ENCODE measurements around the gene GFRA4. TPM values are rescaled to one million over a fixed set of nuclear protein-coding genes. Genes with fewer than 3 reads are reported as not detected.
"Not testable (repeated sequence)": the region's sequence is repeated elsewhere in the genome, so short reads cannot be mapped to it uniquely, and the experiment has no call there.

GFRA4 gene
- total and polyA plus RNA-seq, 2 experiments from 2014 or later = not detected

DNA sequence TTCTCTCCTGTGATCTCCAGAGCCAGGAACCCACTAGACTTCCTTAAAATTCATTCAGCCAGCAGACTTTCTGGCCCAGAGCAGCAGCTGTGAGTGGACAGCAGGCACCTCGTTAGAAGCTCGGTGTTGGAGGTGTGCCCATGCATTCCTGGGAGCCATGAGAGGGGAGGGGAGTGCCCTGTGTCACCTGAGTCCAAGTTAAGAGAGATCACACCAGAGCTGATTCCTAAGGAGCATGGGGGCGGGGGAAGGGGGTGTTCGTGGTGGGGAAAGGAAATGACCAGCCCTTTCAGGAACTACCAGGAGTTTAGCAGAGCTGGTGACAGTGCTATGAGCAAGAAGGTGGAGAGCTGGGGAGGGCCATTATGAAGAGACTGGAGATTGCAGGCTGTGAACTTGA is 46.9 kb downstream of the GFRA4 start:
- Histone ChIP-seq H3K4me2 (ENCODE audit: unreplicated experiment) (no peak overlapping the region), H3K9me3 (ENCODE audit: low read depth) (no peaks in the 10 kb centered on the region), H3K27ac (no peak overlapping the region), H3K9me2 (ENCODE audit: insufficient read depth) (no peaks in the 10 kb centered on the region), H3K27me3 (replicated peaks; ENCODE audit: insufficient read depth) (no peaks in the 10 kb centered on the region), H2AFZ (no peak overlapping the region), H3K4me3 (no peak overlapping the region), H3K79me2 (ENCODE audit: insufficient read depth) (no peaks in the 10 kb centered on the region), H3K4me1 (ENCODE audit: insufficient read depth) (0 out of 2 replicates have a peak, but pooled peaks cover 8% of the 10 kb centered on the region), H3F3A (ENCODE audit: insufficient read depth) (no peaks in the 10 kb centered on the region; the same call in 1 of the 2 replicates), H3K9ac (no peak overlapping the region), H4K20me1 (ENCODE audit: insufficient read depth) (no peaks in the 10 kb centered on the region), H3K36me3 (ENCODE audit: low read depth) (no peaks in the 10 kb centered on the region)
- TF ChIP-seq EZH2 (IDR thresholded peaks at IDR 0.05; ENCODE audit: insufficient read depth, poor library complexity, severe bottlenecking) = no peak
- no peak for TF ChIP-seq EZH2phosphoT487 (IDR thresholded peaks at IDR 0.05; ENCODE audit: insufficient read depth, low read depth)
- peak; percentile 50 for DNase-seq
- WGBS, 2 experiments (ENCODE audit: low coverage in 1 of 2, low lambda C conversion rate in 2 of 2, missing lambda C conversion rate in 2 of 2) = 46 to 56% methylated on average over 3 to 4 of the region's 4 CpGs
- in situ Hi-C loops (cut with MboI) = no loop called here

DNA sequence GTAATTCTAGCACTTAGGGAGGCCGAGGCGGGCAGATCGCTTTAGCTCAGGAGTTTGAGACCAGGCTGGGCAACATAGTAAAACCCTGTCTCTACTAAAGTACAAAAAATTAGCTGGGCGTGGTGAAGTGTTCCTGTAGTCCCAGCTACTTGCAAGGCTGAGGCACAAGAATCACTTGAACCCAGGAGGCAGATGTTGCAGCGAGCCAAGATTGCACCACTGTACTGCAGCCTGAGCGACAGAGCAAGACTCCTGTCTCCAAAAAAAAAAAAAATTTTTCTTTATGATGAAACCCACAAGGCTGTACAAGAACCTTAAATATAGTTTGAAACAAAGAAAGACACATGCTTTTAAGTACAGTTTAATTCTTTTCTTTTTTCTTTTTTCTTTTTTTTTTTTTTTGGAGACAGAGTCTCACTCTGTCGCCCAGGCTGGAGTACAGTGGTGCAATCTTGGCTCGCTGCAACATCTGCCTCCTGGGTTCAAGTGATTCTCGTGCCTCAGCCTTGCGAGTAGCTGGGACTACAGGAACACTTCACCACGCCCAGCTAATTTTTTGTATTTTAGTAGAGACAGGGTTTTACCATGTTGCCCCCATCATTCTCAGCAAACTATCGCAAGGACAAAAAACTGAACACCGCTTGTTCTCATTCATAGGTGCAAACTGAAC is 47.9 kb downstream of the GFRA4 start:
- H3K27me3 ChIP-seq (replicated peaks; ENCODE audit: insufficient read depth); in situ Hi-C loops (cut with MboI); H3K79me2 ChIP-seq (ENCODE audit: insufficient read depth); H3K9ac ChIP-seq; H3K9me3 ChIP-seq (ENCODE audit: low read depth); H2AFZ ChIP-seq; H3K4me2 ChIP-seq (ENCODE audit: unreplicated experiment); H3K36me3 ChIP-seq (ENCODE audit: low read depth); DNase-seq; H3K9me2 ChIP-seq (ENCODE audit: insufficient read depth); H4K20me1 ChIP-seq (ENCODE audit: insufficient read depth); H3K4me3 ChIP-seq; H3F3A ChIP-seq (ENCODE audit: insufficient read depth); H3K4me1 ChIP-seq (ENCODE audit: insufficient read depth); H3K27ac ChIP-seq: not testable (repeated sequence)
- 93 to 94% methylated on average over 13 of the region's 13 CpGs for WGBS, 2 experiments (ENCODE audit: low coverage in 1 of 2, low lambda C conversion rate in 2 of 2, missing lambda C conversion rate in 2 of 2)

DNA sequence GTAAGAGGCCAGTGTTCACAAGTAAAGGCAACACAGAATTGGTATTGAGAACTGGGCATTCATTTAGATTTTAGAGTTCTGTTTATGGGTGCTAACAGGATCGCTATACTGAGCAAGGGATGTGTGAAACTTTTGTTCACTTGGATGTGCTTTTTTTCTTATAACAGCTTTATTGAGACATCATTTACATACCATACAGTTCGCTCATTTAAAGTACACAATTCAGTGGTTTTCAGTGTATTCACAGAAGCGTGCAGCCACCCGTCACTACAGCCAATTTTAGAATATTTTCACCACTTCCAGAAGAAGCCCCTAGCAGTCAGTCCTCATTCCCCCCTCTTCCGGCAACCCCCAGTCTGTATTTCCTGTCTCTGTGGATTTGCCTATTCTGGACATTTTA is 48.7 kb downstream of the GFRA4 start:
- WGBS, 2 experiments (ENCODE audit: low coverage in 1 of 2, low lambda C conversion rate in 2 of 2, missing lambda C conversion rate in 2 of 2) = 87 to 88% methylated on average over 5 of the region's 5 CpGs

DNA sequence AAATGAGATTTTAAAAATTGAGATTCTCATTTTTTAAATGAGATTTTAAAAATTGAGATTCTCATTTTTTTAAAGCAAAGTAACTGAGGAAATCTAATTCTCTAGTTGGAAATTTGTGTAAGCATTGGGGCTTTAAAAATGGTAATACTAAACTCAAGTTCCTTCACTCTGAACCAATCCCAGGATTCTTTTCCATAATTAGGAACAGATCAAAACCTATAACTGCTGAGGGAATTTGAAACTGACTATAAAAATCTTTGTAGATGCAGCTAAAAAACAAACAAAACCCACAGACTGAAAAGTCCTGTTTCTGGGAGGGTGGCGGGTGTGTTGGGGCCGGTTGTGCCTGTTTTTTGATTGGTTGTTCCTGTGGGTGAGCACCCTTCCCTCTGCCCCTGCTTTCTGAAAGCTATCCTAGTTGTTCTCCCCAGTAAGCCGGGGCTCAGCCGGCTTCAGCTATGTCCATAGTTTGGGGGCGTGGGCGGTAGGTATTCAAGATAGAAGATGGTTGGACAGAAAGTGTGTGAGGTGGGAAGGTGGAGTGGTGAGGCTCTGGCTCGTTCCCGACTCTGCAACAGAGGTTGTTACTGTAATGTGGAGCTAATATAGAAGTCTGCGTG is 49.3 kb downstream of the GFRA4 start:
- H3K27me3 ChIP-seq (replicated peaks; ENCODE audit: insufficient read depth) = no peaks in the 10 kb centered on the region
- WGBS, 2 experiments (ENCODE audit: low coverage in 1 of 2, low lambda C conversion rate in 2 of 2, missing lambda C conversion rate in 2 of 2) = 23 to 24% methylated on average over 9 of the region's 9 CpGs

More for the DNA sequence above, 48.7 kb downstream of the GFRA4 start:
- TF ChIP-seq EZH2phosphoT487 (IDR thresholded peaks at IDR 0.05; ENCODE audit: insufficient read depth, low read depth) = no peak
- no peak for TF ChIP-seq EZH2 (IDR thresholded peaks at IDR 0.05; ENCODE audit: insufficient read depth, poor library complexity, severe bottlenecking)
- Histone ChIP-seq H3K27me3 (replicated peaks; ENCODE audit: insufficient read depth) (no peaks in the 10 kb centered on the region), H3K9me3 (ENCODE audit: low read depth) (no peaks in the 10 kb centered on the region), H2AFZ (no peak overlapping the region), H3K9me2 (ENCODE audit: insufficient read depth) (no peaks in the 10 kb centered on the region), H3K27ac (no peak overlapping the region), H4K20me1 (ENCODE audit: insufficient read depth) (no peaks in the 10 kb centered on the region), H3K9ac (no peak overlapping the region), H3K4me1 (ENCODE audit: insufficient read depth) (0 out of 2 replicates have a peak, but pooled peaks cover 8% of the 10 kb centered on the region), H3K79me2 (ENCODE audit: insufficient read depth) (no peaks in the 10 kb centered on the region), H3F3A (ENCODE audit: insufficient read depth) (no peaks in the 10 kb centered on the region; the same call in 1 of the 2 replicates), H3K36me3 (ENCODE audit: low read depth) (no peaks in the 10 kb centered on the region), H3K4me3 (peak overlapping the region; percentile 10; the same call in 1 of the 2 replicates), H3K4me2 (ENCODE audit: unreplicated experiment) (peak overlapping the region; percentile 25)
- DNase-seq = peak; percentile 25
- in situ Hi-C loops (cut with MboI) = no loop called here

More for the DNA sequence above, 49.3 kb downstream of the GFRA4 start:
- Histone ChIP-seq H4K20me1 (ENCODE audit: insufficient read depth) (no peaks in the 10 kb centered on the region), H3K27ac (no peak overlapping the region), H3K9me2 (ENCODE audit: insufficient read depth) (no peaks in the 10 kb centered on the region), H3K36me3 (ENCODE audit: low read depth) (no peaks in the 10 kb centered on the region), H3F3A (ENCODE audit: insufficient read depth) (no peaks in the 10 kb centered on the region; the same call in 1 of the 2 replicates), H3K4me2 (ENCODE audit: unreplicated experiment) (peak overlapping the region; percentile 25), H3K9ac (no peak overlapping the region), H3K4me1 (ENCODE audit: insufficient read depth) (0 out of 2 replicates have a peak, but pooled peaks cover 8% of the 10 kb centered on the region), H3K9me3 (ENCODE audit: low read depth) (no peaks in the 10 kb centered on the region), H3K79me2 (ENCODE audit: insufficient read depth) (no peaks in the 10 kb centered on the region), H2AFZ (no peak overlapping the region), H3K4me3 (peak overlapping the region; percentile 10; the same call in 1 of the 2 replicates)
- in situ Hi-C loops (cut with MboI) = no loop called here
- TF ChIP-seq EZH2phosphoT487 (IDR thresholded peaks at IDR 0.05; ENCODE audit: insufficient read depth, low read depth) = no peak
- no peak for TF ChIP-seq EZH2 (IDR thresholded peaks at IDR 0.05; ENCODE audit: insufficient read depth, poor library complexity, severe bottlenecking)
- peak; percentile 56 for DNase-seq
